DOHH2 (cell line): ENCODE measurements around the gene FBXO31.

Experiments used
- H3F3A ChIP-seq: fragments of 200-600 bp; sonication (generic), shearing (Covaris generic); 2 replicates; pipeline ENCODE4 v1.6.0; 2016; ENCODE audit warnings: antibody characterized with exemption, mild to moderate bottlenecking; ENCODE audit not compliant: control insufficient read depth, insufficient read depth
- H3K27ac ChIP-seq: fragments of 200-600 bp; sonication (generic); 2 replicates; pipeline ENCODE4 v1.5.1; 2014; ENCODE audit warnings: low read depth, mild to moderate bottlenecking, low read length, moderate library complexity
- H3K27me3 ChIP-seq: fragments of 200-600 bp; sonication (generic); 2 replicates; pipeline ENCODE4 v1.6.1; 2014; ENCODE audit warnings: mild to moderate bottlenecking, low read length, mixed read lengths; ENCODE audit not compliant: control insufficient read depth
- H3K36me3 ChIP-seq: fragments of 200-600 bp; sonication (generic); 2 replicates; pipeline ENCODE4 v1.6.1; 2014; ENCODE audit warnings: mild to moderate bottlenecking, low read length, moderate library complexity, mixed read lengths; ENCODE audit not compliant: control insufficient read depth
- H3K4me1 ChIP-seq: fragments of 200-600 bp; sonication (generic); 2 replicates; pipeline ENCODE4 v1.6.1; 2014; ENCODE audit warnings: mild to moderate bottlenecking, low read length, mixed read lengths; ENCODE audit not compliant: control insufficient read depth
- H3K4me2 ChIP-seq: fragments of 200-600 bp; sonication (generic); 2 replicates; pipeline ENCODE4 v1.6.0; 2014; ENCODE audit warnings: mild to moderate bottlenecking, low read length, moderate library complexity
- H3K4me3 ChIP-seq: fragments of 200-600 bp; sonication (generic); 2 replicates; pipeline ENCODE4 v1.5.1; 2014; ENCODE audit warnings: mild to moderate bottlenecking, low read length, mixed read lengths
- H3K79me2 ChIP-seq: fragments of 200-600 bp; sonication (generic); 2 replicates; pipeline ENCODE4 v1.6.1; 2014; ENCODE audit warnings: mild to moderate bottlenecking, low read length, mixed read lengths; ENCODE audit not compliant: control insufficient read depth
- H3K9me2 ChIP-seq: fragments of 200-600 bp; sonication (generic); replicated peaks from 2 replicates; pipeline ENCODE4 v1.6.1; 2014; ENCODE audit warnings: mild to moderate bottlenecking, low read length, mixed read lengths; ENCODE audit not compliant: control insufficient read depth
- H3K9me3 ChIP-seq: fragments of 200-600 bp; sonication (generic); 2 replicates; pipeline ENCODE4 v1.6.1; 2014; ENCODE audit warnings: antibody characterized with exemption, low read length, mixed read lengths; ENCODE audit not compliant: control insufficient read depth, insufficient read depth
- H4K20me1 ChIP-seq: fragments of 200-600 bp; sonication (generic); 2 replicates; pipeline ENCODE4 v1.6.0; 2014; ENCODE audit warnings: low read depth, mild to moderate bottlenecking, antibody characterized with exemption, low read length, moderate library complexity; ENCODE audit not compliant: control insufficient read depth, insufficient read depth
- EZH2phosphoT487 ChIP-seq: fragments of 200-600 bp; sonication (generic); IDR thresholded peaks from 2 replicates; pipeline ENCODE4 v1.6.1; 2017; ENCODE audit warnings: borderline replicate concordance, mild to moderate bottlenecking, antibody characterized with exemption, low read length, moderate library complexity, mixed read lengths
- TF ChIP-seq, protein P1 (sequence below): fragments of 200-600 bp; sonication (generic); IDR thresholded peaks from one replicate; pipeline ENCODE4 v1.5.1; 2014; ENCODE audit warnings: antibody characterized with exemption, mild to moderate bottlenecking, low read depth, low read length; ENCODE audit not compliant: poor library complexity, severe bottlenecking

The FBXO31 gene

DNA sequence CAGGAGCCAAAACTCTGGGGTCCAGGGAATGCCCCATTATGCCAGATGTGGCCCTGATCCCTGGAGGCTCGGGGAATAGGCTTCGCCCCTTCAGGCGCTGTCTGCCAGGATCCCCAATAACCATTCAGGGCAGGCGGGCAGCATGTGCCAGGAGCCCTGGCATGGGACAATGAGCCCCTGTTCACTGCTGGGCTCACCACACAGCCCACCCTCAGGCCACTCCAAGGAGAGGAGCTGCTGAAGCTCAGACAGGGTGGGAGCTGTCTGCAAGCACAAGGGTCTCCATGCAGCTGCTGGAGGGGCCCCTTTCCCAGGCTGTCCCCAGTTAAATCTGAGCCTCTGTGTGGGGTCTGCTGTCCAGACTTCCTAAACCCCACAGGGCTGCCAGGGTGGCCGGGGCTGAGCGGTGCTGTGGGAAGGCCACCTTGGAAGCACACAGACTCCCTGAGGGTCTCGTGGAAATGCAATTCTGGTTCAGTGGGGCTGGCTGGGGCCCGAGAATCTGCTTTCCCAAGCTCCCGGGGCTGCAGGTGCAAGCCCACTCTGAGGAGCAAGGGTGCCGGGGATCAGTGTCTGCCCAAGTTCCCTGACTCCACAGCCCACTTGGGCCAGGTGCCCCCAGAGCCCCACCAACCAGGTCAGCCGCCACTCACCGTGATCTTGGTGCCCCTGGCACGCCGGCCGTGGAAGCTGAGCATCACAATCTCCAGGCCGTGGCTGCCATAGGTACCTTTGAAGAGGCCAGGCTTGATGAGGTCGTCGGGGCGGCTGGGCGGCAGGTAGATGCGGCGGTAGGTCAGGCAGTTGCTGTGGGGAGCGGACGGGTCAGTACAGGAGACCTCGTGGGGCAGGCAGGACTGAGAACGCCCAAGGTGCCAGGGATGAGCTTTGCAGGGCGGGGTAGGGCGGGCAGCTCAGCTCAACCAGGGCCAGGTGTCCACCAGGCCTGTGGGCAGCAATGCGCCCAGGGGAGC, 48.6 kb downstream of the FBXO31 start:
- Histone ChIP-seq H4K20me1 (no peaks in the 10 kb centered on the region), H3K36me3 (peaks cover 60% of the 10 kb centered on the region), H3K4me1 (no peaks in the 10 kb centered on the region)

DNA sequence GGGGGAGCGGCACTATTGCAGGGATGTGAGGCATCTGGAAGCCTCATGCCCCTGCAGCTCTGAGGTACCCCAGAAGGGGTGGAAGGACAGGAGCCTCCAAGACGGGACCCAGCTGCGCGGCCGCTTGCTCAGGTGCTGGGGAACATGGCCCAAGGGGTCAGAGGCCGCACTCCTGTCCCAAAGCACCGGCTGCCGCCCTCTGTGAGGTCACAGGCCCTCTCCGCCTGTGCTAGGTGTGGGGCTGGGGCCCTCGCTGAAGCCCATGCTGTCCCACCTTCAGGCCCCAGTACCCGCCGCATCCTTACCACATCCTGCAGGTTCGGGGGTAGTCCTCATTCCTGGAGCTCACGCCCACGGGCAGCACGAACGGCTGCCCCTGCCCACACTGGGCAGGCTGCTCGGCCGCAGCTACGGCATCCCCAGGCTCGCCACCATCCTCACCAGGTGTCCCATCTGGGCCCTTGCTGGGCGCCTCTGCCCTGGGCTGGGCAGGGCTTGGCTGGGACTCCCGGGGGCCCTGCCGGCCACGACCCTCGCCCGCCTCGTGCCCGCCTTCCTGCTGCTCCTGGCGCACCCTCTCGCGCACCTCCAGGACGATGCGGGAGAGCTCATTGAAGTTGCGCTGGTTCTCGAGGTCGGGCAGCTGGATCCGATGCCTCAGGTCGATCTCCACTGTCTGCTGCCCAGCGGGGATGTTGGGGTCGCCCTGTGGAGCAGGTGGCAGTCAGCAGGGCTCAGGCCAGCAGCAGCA, 49.8 kb downstream of the FBXO31 start:
- H3F3A ChIP-seq = no peaks in the 10 kb centered on the region
- peaks cover 53% of the 10 kb centered on the region for H3K36me3 ChIP-seq
- H3K79me2 ChIP-seq = 0 out of 2 replicates have a peak, but pooled peaks cover 3% of the 10 kb centered on the region
- no peaks in the 10 kb centered on the region for H4K20me1 ChIP-seq
- no peaks in the 10 kb centered on the region for H3K9me2 ChIP-seq
- no peak overlapping the region for H3K4me2 ChIP-seq
- H3K27ac ChIP-seq = no peak overlapping the region
- TF ChIP-seq EZH2phosphoT487 = no peak
- TF ChIP-seq, protein P1, sequence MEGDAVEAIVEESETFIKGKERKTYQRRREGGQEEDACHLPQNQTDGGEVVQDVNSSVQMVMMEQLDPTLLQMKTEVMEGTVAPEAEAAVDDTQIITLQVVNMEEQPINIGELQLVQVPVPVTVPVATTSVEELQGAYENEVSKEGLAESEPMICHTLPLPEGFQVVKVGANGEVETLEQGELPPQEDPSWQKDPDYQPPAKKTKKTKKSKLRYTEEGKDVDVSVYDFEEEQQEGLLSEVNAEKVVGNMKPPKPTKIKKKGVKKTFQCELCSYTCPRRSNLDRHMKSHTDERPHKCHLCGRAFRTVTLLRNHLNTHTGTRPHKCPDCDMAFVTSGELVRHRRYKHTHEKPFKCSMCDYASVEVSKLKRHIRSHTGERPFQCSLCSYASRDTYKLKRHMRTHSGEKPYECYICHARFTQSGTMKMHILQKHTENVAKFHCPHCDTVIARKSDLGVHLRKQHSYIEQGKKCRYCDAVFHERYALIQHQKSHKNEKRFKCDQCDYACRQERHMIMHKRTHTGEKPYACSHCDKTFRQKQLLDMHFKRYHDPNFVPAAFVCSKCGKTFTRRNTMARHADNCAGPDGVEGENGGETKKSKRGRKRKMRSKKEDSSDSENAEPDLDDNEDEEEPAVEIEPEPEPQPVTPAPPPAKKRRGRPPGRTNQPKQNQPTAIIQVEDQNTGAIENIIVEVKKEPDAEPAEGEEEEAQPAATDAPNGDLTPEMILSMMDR = no peak
- H3K9me3 ChIP-seq = no peaks in the 10 kb centered on the region
- H3K4me3 ChIP-seq = no peak overlapping the region
- H3K4me1 ChIP-seq = no peaks in the 10 kb centered on the region
- no peaks in the 10 kb centered on the region for H3K27me3 ChIP-seq

More for the DNA sequence above, 48.6 kb downstream of the FBXO31 start:
- no peak overlapping the region for H3K27ac ChIP-seq
- no peaks in the 10 kb centered on the region for H3K9me3 ChIP-seq
- no peaks in the 10 kb centered on the region for H3K27me3 ChIP-seq
- H3K4me3 ChIP-seq = no peak overlapping the region
- no peak overlapping the region for H3K4me2 ChIP-seq
- H3K9me2 ChIP-seq = no peaks in the 10 kb centered on the region
- H3K79me2 ChIP-seq = 0 out of 2 replicates have a peak, but pooled peaks cover 3% of the 10 kb centered on the region
- no peaks in the 10 kb centered on the region for H3F3A ChIP-seq
- TF ChIP-seq, protein P1 = no peak
- TF ChIP-seq EZH2phosphoT487 = no peak

DNA sequence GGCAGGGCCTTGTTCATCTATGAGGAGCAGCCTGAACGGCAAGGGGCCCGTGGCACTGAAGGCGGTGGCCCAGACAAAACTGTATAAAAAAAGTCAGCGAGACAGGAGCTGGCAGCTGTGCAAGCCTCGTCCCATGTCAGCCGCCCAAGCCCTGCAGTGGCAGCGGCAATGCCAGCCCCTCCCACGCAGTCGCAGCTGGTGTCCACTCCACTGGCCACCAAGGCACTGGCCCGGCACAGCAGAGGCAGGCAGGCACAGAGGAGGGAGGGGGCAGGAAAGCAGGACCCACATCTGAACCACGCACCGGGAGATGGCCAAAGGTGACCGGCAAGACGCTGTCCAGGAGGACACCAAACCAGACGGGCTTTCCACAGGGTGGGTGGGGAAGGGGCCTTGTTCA, 50.5 kb downstream of the FBXO31 start:
- no peaks in the 10 kb centered on the region for H3K9me3 ChIP-seq
- H3K79me2 ChIP-seq = 0 out of 2 replicates have a peak, but pooled peaks cover 3% of the 10 kb centered on the region
- no peaks in the 10 kb centered on the region for H3K9me2 ChIP-seq
- H3K4me2 ChIP-seq = no peak overlapping the region
- peaks cover 53% of the 10 kb centered on the region for H3K36me3 ChIP-seq
- no peak overlapping the region for H3K4me3 ChIP-seq
- H3K27me3 ChIP-seq = no peaks in the 10 kb centered on the region
- no peak for TF ChIP-seq EZH2phosphoT487
- TF ChIP-seq, protein P1 = no peak
- no peak overlapping the region for H3K27ac ChIP-seq
- H3F3A ChIP-seq = no peaks in the 10 kb centered on the region
- no peaks in the 10 kb centered on the region for H4K20me1 ChIP-seq
- H3K4me1 ChIP-seq = no peaks in the 10 kb centered on the region
